ENCODE results near the gene HEPHL1.
"Not testable (repeated sequence)": the region's sequence is repeated elsewhere in the genome, so short reads cannot be mapped to it uniquely, and the experiment has no call there.

Gene HEPHL1

DNA sequence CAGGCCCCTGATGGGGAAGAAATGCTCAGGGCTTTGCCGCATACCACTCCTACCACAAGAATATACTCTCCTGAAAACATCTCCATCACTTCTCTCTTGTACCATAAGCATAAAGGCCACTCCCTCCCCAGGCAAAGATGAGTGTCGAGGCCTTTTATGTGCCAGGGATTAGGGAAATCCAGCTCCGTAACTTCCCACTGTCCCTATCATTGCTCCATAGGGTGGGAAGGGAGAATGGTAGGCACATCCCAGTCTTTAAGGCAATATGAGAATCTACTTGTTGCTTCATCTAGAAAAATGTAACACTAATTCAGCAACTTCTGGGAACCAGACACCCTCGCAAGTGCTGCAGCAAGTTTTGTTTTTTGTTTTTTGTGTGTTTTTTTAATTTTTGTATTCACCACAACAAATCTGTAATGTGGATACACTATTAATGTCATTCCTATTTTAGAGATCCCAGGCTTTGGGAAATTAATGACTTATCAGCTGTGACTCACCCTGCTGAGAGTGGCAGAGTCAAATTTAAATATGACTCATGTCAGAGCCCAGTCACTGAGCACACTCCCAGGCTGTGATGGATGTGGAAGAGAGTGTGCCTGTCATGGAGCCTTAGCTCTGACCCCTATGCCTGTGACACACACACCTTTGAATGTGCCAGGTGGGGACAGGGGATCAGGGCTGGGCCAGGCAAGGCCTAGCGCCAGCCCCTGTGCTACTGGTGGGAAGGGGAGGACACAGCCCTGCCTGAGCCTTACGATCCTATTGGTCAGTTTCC lies 130.9 kb downstream of the HEPHL1 start:
- no peak for DNase-seq

DNA sequence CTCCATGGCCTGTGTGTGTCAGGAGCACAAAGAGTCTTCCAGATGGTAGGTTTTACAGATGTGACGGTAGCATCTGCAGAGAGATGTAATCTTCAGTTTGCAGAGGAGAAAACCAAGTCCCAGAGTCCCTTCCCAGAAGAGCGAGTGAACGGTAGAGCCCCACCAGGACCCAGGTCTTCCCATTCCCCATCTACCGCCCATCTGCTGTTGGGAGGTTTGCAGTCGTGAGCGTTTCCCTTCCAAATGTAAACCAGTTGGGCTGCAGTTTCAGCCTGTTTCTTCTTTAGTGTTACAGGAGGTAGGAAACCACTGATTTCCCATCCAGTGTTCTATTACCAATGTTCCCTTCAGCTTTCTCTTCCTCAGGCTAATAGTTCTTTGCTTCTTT lies 131.5 kb downstream of the HEPHL1 start:
- DNase-seq: no peak

DNA sequence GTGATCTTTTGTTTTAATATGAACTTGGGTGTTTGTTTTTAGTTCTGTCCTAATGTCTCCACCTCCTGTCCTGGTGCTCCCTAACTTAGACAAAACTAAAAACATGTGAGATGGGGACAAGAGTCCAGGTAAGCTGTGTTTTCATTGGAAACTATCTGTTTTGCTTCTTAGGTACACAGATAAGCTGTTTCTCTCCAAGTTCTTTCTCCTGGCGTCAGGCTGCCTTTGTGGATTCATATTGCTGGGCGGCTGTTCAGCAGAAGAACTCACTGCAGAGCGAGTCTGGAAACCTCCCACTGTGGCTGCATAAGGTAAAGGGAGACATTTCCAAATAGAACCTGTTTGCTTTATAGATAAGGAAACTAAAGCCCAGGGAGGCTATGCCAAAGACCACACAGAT lies 132.2 kb downstream of the HEPHL1 start:
- no peak for DNase-seq

DNA sequence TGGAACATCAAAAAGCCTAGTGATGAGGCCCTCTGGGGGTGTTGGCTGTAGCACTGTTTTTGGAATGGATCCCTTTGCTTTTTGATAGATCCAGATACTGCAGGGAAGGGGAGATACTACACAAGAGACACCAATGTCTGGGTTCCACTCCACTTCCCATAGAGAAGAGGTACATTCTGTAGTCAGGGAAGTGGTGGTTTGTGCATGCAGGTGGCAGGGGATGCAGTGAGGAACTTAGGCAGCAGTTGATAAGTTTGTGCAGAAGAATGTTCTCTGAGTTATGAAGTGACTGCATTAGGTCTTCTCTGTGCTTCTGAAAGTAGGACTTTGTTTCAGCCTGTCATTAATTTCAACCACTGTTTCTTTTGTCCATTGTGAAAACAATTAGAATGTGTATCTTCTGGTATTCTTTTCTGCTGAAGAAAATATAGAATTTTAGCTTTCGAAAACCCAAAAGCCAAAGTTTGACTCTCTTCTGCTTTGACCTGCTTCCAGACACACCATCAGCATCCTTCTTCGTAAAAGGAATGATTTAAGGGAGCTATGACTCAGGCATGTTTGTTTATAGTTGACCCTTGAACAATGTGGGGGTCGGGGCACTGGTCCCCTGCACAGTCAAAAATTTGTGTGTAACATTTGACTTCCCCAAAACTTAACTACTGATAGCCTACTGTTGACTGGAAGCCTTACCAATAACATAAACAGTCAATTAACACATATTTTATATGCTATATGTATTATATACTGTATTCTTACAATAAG lies 133.1 kb downstream of the HEPHL1 start:
- no peak for DNase-seq

DNA sequence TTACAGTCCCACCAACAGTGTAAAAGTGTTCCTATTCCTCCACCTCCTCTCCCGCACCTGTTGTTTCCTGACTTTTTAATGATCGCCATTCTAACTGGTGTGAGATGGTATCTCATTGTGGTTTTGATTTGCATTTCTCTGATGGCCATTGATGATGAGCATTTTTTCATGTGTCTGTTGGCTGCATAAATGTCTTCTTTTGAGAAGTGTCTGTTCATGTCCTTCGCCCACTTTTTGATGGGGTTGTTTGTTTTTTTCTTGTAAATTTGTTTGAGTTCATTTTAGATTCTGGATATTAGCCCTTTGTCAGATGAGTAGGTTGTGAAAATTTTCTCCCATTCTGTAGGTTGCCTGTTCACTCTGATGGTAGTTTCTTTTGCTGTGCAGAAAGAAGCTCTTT lies 136.2 kb downstream of the HEPHL1 start:
- not testable (repeated sequence) for DNase-seq

Measured in effector CD4-positive, alpha-beta T cell (primary cell).